Epidermal melanocyte (primary cell): ENCODE results near the gene SLC35F6.

Source experiments
- DNase-seq: peaks from one replicate; pipeline ENCODE4 v3.0.0; 2011; ENCODE audit warnings: low spot score; ENCODE audit not compliant: insufficient read length

The SLC35F6 gene

DNA sequence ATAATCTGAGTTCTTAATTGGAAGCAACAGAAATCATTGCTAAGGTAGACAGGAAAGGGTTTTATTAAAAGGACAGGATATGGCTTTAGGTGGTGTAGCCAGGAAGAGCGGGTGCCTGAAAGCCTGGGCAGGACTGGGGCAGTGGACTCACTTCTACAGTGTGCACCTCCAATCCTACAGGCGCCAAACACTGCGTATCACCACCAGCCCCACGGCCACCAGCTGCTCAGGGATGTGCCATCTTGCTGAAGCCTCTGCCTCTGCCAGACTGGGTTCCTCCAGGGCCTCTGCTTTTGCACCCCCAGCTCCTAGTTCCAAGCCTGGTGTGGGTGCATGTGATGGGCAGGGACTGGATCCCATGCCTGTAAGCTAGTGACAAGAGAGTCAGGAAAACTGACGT, 54.2 kb downstream of the SLC35F6 start:
- no peak for DNase-seq

DNA sequence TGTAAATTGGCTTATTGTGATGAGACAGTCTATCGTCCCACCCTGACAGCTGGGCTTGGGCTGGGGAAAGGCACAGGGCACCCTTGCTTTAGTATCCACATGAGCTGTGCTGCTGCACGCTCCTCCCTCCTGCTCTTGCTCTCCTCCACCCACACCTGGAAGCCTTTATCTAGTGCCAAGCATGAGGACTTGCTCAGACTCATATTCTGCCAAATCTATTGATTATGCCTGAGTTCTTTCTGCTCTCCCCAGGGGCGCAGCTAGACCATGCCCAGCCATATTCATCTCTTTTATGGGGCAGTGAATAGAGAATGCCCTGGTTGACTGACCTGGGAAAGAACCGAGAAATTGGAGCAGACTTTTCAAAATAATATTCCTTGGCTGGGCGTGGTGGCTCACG, 54.9 kb downstream of the SLC35F6 start:
- DNase-seq: no peak

DNA sequence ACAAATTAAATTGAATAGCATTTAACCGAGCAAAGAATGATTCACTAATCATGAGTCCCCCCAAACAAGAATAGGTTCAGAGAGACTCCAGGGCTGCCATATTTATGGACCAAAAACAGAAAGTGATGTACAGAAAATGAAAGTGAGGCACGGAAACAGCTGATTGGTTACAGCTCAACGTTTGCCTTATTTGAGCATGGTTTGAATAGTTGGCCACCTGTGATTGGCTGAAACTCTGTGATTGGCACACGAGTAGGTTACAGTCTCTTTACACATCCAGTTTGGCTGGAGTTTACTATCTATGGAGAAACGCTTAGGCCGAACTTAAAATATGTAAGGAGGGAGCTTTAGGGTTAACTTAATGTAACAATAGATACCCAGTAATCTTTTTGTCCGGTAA, 56.8 kb downstream of the SLC35F6 start:
- no peak for DNase-seq

DNA sequence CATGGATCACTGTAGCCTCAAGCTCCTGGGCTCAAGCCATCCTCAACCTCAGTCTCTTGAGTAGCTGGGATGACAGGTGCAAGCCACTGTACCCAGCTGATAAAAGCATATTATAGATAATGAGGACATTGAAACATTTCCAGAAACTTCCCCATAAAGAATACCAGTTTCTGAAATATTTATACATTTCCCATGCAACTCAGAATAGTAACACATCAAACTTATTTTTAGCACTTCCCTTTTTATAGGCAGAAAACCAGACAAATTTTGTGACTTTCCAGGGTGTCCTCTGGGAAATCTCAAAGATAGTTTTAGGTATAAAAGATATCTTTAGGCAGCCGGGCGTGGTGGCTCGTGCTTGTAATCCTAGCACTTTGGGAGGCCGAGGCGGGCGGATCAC, 58.8 kb downstream of the SLC35F6 start:
- DNase-seq: no peak
